Stimulated activated CD8-positive, alpha-beta memory T cell treated with anti-CD3 and anti-CD28 coated beads, Interleukin-12 subunit alpha, Interleukin-12 subunit beta, amount 100 ng/mL, for 1 hour (primary cell): ENCODE measurements around the gene SFXN5.
"Not testable (repeated sequence)": the region's sequence is repeated elsewhere in the genome, so short reads cannot be mapped to it uniquely, and the experiment has no call there.

Source experiments
- DNase-seq: peaks from one replicate; pipeline ENCODE4 v3.0.0-alpha.2; 2020; ENCODE audit warnings: low read depth

Gene SFXN5

GRCh38 chr2:73077424-73077795, 5.9 kb upstream of the SFXN5 start:
- no peak for DNase-seq

DNA sequence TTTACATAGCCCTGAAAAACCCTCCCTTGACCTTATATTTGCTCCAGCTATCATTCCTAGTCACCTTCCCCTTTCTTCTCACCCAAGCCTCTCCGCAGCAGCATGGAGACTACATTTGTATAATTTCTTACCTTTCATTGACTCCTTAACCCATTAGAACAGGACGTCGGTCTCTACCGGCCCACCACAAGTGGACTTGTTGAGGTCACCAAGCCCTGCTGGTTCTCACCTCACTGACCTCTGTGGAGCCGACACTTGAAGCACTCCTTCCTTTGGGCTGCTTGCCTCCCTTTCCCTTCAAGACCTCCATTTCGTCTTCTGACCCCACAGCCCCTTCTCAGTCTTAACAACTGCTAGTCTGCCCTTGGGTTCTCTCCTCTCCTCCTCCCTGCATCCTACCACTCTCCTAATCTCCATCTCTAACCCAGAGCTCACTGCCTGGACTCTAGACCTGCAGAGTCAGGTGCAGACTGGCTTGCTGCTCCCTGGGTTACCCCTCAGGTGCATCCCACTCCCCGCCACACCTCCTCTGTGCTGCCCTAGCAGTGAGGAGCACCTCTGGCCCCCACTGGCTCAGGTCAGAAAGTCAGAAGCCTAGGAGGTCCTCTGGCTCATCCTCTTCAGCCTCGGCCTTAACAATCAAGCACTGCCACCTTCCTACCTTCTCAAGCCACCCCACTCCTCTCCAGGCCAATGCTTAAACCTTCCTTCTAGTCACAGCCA, 5.3 kb upstream of the SFXN5 start:
- DNase-seq = no peak

- DNase-seq = no peak
Measured at GRCh38 chr2:73075477-73076373, 4.2 kb upstream of the SFXN5 start.

DNA sequence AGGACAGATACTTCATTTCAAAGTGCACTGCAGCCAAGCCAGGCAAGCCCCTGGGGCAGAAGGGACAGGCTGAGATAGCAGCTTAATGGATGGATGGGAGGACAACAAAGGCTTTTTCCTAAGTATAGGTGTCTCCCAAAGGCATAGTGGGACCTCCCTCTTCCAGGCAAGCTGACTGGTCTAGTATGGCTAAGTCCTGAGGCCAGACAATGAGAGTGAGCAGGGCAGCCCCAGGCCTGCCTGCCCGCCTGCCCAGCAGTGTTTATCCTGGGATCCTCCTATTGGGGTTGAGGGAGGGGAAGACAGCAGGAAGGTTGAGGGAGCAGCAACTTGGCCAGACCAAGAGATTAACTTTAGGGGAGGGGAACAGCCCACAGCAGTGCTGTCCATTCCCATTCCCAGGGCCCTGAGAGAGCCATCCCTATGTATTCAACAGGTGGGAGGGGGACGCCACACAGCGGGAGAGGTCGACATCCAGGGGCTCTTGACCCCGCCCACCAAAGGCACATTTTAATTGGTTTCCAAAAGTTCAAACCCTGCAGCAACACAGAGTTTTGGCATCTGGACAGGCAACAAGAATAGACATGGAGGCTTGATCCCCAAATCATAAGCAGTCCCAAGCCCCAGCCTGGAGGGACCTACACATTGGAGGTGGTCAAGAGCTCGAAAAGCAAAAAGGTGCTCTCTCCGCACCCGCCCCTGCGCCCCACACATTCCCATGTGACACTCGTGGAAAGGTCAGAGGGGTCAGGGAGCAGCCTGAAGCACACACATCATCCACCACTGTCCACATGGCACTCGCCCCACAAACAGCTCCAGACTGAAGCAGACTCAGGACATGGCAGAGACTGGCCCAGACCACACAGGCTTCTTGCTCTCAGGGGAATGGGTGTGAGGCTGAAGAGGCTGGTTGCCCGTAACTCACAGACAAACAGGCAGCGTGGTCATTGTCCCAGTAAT, 2.9 kb upstream of the SFXN5 start:
- no peak for DNase-seq

DNA sequence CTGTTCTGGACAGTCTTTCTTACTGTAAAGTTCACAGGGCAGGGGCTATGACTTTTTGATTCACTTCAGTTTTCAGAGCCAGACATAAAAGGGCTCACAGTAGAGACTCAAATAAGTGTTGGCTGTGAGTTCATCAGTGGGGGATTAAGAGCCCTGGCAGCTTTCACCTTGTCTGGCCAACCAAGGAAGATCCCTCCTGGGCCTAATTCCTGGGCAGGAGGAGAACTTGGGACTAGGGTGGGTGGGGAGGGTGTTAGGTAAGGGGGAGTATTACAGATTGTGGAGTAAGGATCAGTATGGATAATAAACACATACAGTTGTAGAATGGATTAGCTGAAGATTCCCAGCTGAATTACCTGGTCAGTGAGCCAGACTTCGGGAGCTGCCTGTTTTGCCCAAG, 904 bp upstream of the SFXN5 start:
- DNase-seq = no peak

- no peak for DNase-seq
Measured at GRCh38 chr2:73072129-73072395, 550 bp upstream of the SFXN5 start.

DNA sequence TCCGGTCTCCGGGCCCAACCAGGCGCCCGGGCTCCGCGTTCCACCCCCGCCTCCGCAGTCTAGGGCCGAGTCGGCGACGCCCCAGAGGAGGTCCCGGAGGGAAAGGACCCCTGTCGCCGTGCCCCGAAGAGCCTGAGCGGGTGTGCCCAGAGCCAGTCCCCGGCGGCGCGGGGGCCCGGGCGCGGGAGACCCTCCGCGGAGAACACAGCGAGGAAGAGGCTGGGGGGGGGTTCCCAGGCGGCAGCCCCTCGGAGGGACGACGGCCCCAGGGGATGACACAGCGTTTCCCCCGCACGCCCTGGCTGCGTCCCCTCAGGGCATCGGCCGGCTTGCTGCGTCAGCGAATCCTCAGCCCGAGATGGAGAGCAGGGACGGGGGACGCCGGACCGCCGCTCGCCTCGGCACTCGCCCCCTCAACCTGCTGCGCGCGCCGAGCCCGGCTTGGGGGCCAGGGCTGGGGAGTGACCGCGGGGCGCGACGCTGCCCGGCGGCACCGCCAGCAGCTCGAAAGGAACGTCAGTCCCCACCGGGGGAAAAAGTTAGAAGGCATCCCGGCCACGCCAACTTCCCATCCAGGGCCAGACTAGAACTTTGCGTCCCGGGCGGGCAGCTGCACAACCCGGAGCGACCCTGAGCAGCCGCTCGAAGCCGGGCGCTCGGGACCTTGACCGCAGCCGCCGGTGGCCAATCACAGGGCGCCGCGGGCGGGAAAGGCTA, 711 bp downstream of the SFXN5 start:
- DNase-seq = no peak

GRCh38 chr2:73069855-73070642, 1.5 kb downstream of the SFXN5 start:
- no peak for DNase-seq

DNA sequence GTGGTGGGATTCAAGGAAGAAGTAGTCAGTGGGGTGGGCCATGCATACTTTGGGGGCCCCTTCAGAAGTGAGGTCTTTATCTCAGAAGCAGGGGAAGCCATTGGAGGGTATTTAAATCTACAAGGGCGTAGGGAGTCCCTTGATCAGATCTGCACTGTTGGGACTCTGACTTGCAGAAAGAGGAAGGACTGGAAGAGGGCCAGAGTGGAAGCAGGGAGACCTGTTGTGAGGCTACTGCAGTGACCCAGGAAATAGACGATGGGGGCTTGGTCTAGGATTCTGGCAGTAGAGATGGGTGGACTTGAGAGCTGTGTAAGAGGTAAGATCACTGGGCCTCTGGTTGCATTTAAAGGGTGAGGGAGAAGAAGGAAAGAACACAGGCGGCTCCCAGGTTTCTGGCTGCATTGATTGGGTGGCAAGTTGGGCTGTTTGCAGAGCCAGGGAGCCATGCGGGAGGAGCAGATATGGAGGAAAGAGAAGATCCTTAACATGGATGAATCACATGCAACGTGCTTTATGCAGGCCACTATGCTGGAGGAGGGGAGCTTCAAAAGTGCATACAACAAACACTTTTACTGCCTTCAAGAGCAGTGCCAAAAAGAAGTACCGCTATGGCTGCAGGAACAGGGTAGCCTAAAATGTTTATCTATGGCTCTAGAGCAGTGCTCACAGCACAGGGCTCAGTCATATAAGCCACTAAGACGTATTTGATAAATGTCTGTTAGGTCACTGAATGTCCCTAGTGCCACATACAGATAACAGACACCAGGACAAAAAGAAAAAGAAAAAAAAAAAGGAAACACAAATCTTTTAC, 2.3 kb downstream of the SFXN5 start:
- DNase-seq = no peak

DNA sequence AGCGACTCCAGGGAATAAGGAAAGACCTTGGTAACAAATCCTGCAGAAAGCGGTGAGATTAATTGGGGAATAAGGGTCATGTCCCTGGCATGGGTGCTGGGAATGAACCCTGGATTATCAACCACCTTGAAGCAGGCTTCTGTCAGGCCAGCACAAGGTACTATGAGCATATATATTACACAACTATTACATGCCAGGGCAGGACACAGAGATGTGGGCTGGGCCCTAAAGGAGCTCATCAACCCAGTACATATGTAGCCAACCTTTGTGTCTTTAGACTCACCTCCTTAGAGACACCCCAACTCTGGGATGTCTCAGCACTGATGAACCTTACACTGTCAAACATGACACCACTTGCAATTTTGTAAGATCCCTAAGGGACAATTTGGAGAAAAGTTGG, 3.4 kb downstream of the SFXN5 start:
- no peak for DNase-seq

GRCh38 chr2:73067043-73067442, 4.5 kb downstream of the SFXN5 start:
- no peak for DNase-seq

GRCh38 chr2:73065070-73065469, 6.4 kb downstream of the SFXN5 start:
- not testable (repeated sequence) for DNase-seq

GRCh38 chr2:73063909-73064875, 7.3 kb downstream of the SFXN5 start:
- DNase-seq = no peak

DNA sequence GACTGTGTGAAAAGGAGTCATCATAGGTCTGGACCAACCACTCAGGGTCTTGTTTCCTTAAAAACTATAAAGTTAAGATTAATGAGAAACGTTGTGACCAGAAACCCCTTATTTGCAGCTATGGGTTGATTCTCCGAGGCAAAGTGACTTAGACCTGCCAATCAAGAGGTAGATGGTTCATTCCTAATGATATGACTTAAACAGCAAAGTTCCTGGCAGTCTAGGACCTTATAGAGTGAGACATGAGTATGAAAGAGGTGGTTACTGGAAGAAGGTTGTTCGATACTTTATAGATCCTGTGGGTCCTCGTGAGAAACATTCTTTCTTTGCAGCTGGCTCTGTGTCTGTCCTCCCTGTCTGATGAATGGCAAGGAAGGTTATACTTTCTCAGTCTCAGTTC, 8.0 kb downstream of the SFXN5 start:
- DNase-seq = no peak

- DNase-seq = no peak
Measured at GRCh38 chr2:73059106-73059505, 12.4 kb downstream of the SFXN5 start.

- no peak for DNase-seq
Measured at GRCh38 chr2:73054980-73055379, 16.5 kb downstream of the SFXN5 start.

GRCh38 chr2:73053316-73054114, 18.0 kb downstream of the SFXN5 start:
- DNase-seq = no peak

- DNase-seq = no peak
Measured at GRCh38 chr2:73050121-73050545, 21.4 kb downstream of the SFXN5 start.
